GM12801 (cell line): ENCODE measurements around the gene ATP2B2.

Experiments used
- TF ChIP-seq, protein P1 (sequence below): IDR thresholded peaks from one replicate; pipeline ENCODE4 v1.5.1; 2011; ENCODE audit warnings: control low read depth; ENCODE audit not compliant: insufficient read length; ENCODE audit errors: extremely low read depth

ATP2B2 gene

GRCh38 chr3:10542518-10542917, 37.1 kb upstream of the ATP2B2 start:
- TF ChIP-seq, protein P1, sequence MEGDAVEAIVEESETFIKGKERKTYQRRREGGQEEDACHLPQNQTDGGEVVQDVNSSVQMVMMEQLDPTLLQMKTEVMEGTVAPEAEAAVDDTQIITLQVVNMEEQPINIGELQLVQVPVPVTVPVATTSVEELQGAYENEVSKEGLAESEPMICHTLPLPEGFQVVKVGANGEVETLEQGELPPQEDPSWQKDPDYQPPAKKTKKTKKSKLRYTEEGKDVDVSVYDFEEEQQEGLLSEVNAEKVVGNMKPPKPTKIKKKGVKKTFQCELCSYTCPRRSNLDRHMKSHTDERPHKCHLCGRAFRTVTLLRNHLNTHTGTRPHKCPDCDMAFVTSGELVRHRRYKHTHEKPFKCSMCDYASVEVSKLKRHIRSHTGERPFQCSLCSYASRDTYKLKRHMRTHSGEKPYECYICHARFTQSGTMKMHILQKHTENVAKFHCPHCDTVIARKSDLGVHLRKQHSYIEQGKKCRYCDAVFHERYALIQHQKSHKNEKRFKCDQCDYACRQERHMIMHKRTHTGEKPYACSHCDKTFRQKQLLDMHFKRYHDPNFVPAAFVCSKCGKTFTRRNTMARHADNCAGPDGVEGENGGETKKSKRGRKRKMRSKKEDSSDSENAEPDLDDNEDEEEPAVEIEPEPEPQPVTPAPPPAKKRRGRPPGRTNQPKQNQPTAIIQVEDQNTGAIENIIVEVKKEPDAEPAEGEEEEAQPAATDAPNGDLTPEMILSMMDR, result no peak

DNA sequence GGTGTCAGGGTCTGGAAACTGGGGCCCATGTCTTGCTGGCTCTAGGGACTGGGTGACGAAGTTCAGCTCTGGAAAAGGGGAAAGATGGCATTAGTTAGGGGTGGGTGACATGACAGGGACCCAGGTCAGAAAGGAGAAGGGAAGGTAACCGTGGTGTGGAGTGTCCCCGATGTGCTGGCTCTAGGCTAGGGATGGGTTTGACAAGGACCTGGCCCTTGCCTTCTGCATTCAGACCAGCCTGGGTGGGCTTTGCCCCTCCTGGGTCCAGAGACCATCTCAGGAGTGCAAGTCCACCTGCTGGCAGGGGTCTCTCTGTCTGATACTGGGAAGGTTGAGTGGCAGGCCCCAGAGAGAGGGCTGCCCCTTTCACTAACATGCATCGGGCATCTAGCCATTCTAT, 28.7 kb upstream of the ATP2B2 start:
- TF ChIP-seq, protein P1, result no peak

GRCh38 chr3:10533737-10534023, 28.3 kb upstream of the ATP2B2 start:
- TF ChIP-seq, protein P1, result no peak

DNA sequence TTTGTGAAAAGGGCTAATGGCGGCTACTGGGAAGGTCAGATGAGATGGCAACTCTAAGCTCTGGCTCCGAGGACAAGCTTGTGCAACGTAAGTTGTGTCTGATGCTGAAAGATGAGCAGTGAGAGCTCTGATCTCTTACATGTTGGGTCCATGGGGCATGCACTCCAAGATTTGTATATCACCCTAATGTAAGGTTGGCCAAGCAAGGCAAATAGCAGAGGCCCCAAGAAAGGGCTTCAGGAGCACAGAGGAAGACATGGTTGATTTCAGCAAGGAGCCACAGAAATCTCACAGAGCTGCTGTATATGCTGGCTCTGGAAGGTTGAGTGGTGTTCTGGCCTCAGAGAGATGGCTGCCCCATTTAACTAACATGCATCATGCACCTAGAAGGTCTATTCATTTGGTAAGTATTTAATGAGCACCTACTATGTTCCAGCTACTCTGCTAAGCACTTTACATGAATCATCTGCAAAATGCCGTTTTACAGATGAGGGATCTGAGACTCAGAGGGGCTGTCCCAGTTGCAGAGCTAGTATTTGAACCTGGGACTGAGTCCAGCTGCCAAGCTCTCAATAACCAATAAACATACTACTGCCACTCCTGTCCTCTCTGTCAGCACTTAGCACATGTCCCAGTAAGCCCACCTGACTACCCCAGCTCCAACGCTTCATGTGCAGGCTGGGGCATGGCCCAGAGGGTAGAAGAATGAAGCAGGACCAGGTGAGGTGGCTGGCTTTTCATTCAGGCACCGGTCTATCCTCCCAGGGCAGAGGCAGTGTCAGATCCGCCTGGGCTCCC, 27.8 kb upstream of the ATP2B2 start:
- TF ChIP-seq, protein P1, result no peak

GRCh38 chr3:10531031-10531430, 25.6 kb upstream of the ATP2B2 start:
- TF ChIP-seq, protein P1, result no peak

- TF ChIP-seq, protein P1, result no peak
These were observed 24.9 kb upstream of the ATP2B2 start for GRCh38 chr3:10530241-10530640.

DNA sequence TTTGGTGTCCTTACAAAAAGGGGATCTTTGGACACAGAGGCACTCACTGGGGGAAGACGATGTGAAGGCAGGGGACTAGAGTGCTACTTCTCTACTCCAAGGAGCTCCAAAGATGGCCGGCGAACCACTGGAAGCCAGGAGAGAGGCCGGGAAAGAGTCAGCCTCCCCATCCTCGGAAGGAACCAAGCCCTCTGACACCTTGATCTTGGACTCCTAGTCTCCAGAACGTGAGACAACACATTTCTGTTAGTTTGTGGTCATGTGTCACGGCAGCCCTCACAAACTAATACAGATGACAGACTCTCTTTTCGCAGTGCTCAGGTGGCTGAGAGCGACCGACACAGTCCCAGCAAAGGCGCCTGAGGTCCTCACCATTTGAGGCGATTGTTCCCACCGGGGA, 24.4 kb upstream of the ATP2B2 start:
- TF ChIP-seq, protein P1, result no peak
